Mesenchymal stem cell (in vitro differentiated cells and primary cell): Measurements from ENCODE around the gene HOMEZ.
A peak's percentile ranks its signal among the peaks of the same experiment; 100 is the strongest.

Source experiments
- DNase-seq: peaks from one replicate; pipeline ENCODE4 v3.0.0-alpha.2; 2013
- H2AFZ ChIP-seq: one replicate; pipeline ENCODE4 v1.6.1; 2013; ENCODE audit warnings: low read depth, mild to moderate bottlenecking, control low read depth, inconsistent platforms, low read length, moderate library complexity
- H2AK5ac ChIP-seq: 2 replicates; pipeline ENCODE4 v1.6.1; 2013; ENCODE audit warnings: low read length, moderate library complexity, mild to moderate bottlenecking, inconsistent platforms; ENCODE audit not compliant: severe bottlenecking
- H2BK120ac ChIP-seq: one replicate; pipeline ENCODE4 v1.6.1; 2013; ENCODE audit warnings: low read depth, mild to moderate bottlenecking, inconsistent platforms, low read length, moderate library complexity
- H2BK12ac ChIP-seq, 2 experiments: one replicate each; pipeline ENCODE4 v1.6.1; 2013; ENCODE audit warnings: inconsistent platforms in 2 of 2, low read length in 2 of 2, mild to moderate bottlenecking in 2 of 2, moderate library complexity in 2 of 2, control low read depth in 1 of 2
- H2BK15ac ChIP-seq: one replicate; pipeline ENCODE4 v1.6.1; 2013; ENCODE audit warnings: mild to moderate bottlenecking, low read depth, inconsistent platforms; ENCODE audit not compliant: poor library complexity, severe bottlenecking
- H2BK5ac ChIP-seq: 2 replicates; pipeline ENCODE4 v1.6.1; 2013; ENCODE audit warnings: low read depth, mild to moderate bottlenecking, low read length, control low read depth, inconsistent platforms; ENCODE audit not compliant: poor library complexity, severe bottlenecking
- H3K14ac ChIP-seq, 2 experiments: one replicate each; pipeline ENCODE4 v1.6.1; 2013; ENCODE audit warnings: inconsistent platforms in 2 of 2, low read length in 2 of 2, control low read depth in 1 of 2, mild to moderate bottlenecking in 1 of 2, moderate library complexity in 1 of 2
- H3K18ac ChIP-seq, 2 experiments: one replicate each; pipeline ENCODE4 v1.6.1; 2013; ENCODE audit warnings: inconsistent platforms in 2 of 2, low read length in 2 of 2, control low read depth in 1 of 2, low read depth in 1 of 2, mild to moderate bottlenecking in 1 of 2
- H3K23ac ChIP-seq, 2 experiments: one replicate each; pipeline ENCODE4 v1.6.1; 2013; ENCODE audit warnings: inconsistent platforms in 2 of 2, low read length in 2 of 2, mild to moderate bottlenecking in 2 of 2, moderate library complexity in 2 of 2, control low read depth in 1 of 2
- H3K27ac ChIP-seq: 2 replicates; pipeline ENCODE4 v1.5.1; 2013; ENCODE audit warnings: mild to moderate bottlenecking, moderate library complexity, low read length, control low read depth, inconsistent platforms; ENCODE audit not compliant: poor library complexity, severe bottlenecking
- H3K27me3 ChIP-seq, 2 experiments: 2 replicates each; pipeline versions ENCODE4 v1.6.1 to v1.7.0; 2013; ENCODE audit warnings: low read length in 2 of 2, mild to moderate bottlenecking in 2 of 2, moderate library complexity in 2 of 2, control low read depth in 1 of 2, inconsistent platforms in 1 of 2; ENCODE audit not compliant: control insufficient read depth in 1 of 2, insufficient read depth in 1 of 2
- H3K36me3 ChIP-seq, 2 experiments: 2 replicates each; pipeline versions ENCODE4 v1.6.1 to v1.7.0; 2013; ENCODE audit warnings: low read length in 2 of 2, control low read depth in 1 of 2, inconsistent platforms in 1 of 2, low read depth in 1 of 2, mild to moderate bottlenecking in 1 of 2; ENCODE audit not compliant: insufficient read depth in 2 of 2, control insufficient read depth in 1 of 2
- H3K4ac ChIP-seq, 2 experiments: one replicate each; pipeline ENCODE4 v1.6.1; 2013; ENCODE audit warnings: inconsistent platforms in 2 of 2, low read length in 2 of 2, mild to moderate bottlenecking in 2 of 2, moderate library complexity in 2 of 2, control low read depth in 1 of 2, low read depth in 1 of 2
- H3K4me1 ChIP-seq: 2 replicates; pipeline ENCODE4 v1.6.1; 2013; ENCODE audit warnings: low read depth, low read length, control low read depth; ENCODE audit not compliant: control insufficient read depth, insufficient read depth
- H3K4me2 ChIP-seq: 2 replicates; pipeline ENCODE4 v1.6.1; 2013; ENCODE audit warnings: low read length, mild to moderate bottlenecking, inconsistent platforms; ENCODE audit not compliant: poor library complexity, severe bottlenecking
- H3K4me3 ChIP-seq, 2 experiments: 2 replicates each; pipeline versions ENCODE4 v1.5.1 to v1.7.0; 2013; ENCODE audit warnings: low read length in 2 of 2, mild to moderate bottlenecking in 2 of 2, control low read depth in 1 of 2, low read depth in 1 of 2; ENCODE audit not compliant: insufficient read depth in 1 of 2
- H3K79me1 ChIP-seq: replicated peaks from 2 replicates; pipeline ENCODE4 v1.6.1; 2013; ENCODE audit warnings: mild to moderate bottlenecking, control low read depth, low read length, inconsistent platforms; ENCODE audit not compliant: poor library complexity, severe bottlenecking
- H3K9ac ChIP-seq: 2 replicates; pipeline ENCODE4 v1.7.0; 2013; ENCODE audit warnings: mild to moderate bottlenecking, low read length, moderate library complexity
- H3K9me3 ChIP-seq: 2 replicates; pipeline ENCODE4 v1.7.0; 2013; ENCODE audit warnings: mild to moderate bottlenecking, low read length; ENCODE audit not compliant: control insufficient read depth
- H4K8ac ChIP-seq: one replicate; pipeline ENCODE4 v1.6.1; 2013; ENCODE audit warnings: inconsistent platforms, mild to moderate bottlenecking, low read length, moderate library complexity
- H4K91ac ChIP-seq: one replicate; pipeline ENCODE4 v1.6.1; 2013; ENCODE audit warnings: mild to moderate bottlenecking, low read length, inconsistent platforms
- WGBS: methylation state at CpG from one replicate; pipeline ENCODE4 v1.1.7; 2013; ENCODE audit warnings: mixed read lengths; 5-methylcytosine and 5-hydroxymethylcytosine counted together

HOMEZ gene

DNA sequence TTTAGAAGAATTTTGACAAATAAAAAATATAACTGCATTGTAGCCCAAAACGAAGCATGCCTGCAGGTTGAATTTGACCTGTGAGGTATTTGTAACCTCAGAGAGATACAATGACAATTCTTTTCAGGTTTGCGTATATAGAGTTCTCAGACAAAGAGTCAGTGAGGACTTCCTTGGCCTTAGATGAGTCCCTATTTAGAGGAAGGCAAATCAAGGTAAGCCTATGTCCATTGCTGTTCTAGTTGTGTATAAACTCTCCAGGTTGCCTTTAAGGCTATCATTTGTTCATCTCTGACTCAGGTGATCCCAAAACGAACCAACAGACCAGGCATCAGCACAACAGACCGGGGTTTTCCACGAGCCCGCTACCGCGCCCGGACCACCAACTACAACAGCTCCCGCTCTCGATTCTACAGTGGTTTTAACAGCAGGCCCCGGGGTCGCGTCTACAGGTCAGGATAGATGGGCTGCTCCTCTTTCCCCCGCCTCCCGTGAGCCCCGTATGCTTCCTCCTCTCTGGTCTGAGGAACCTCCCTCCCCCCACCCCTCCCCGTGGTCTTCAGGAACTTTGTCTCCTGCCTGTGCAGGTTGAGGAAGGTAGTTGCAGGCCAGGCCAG is 38.0 kb upstream of the HOMEZ start:
- no peak overlapping the region for H3K4me3 ChIP-seq
- 95% methylated on average over 15 of the region's 18 CpGs for WGBS

DNA sequence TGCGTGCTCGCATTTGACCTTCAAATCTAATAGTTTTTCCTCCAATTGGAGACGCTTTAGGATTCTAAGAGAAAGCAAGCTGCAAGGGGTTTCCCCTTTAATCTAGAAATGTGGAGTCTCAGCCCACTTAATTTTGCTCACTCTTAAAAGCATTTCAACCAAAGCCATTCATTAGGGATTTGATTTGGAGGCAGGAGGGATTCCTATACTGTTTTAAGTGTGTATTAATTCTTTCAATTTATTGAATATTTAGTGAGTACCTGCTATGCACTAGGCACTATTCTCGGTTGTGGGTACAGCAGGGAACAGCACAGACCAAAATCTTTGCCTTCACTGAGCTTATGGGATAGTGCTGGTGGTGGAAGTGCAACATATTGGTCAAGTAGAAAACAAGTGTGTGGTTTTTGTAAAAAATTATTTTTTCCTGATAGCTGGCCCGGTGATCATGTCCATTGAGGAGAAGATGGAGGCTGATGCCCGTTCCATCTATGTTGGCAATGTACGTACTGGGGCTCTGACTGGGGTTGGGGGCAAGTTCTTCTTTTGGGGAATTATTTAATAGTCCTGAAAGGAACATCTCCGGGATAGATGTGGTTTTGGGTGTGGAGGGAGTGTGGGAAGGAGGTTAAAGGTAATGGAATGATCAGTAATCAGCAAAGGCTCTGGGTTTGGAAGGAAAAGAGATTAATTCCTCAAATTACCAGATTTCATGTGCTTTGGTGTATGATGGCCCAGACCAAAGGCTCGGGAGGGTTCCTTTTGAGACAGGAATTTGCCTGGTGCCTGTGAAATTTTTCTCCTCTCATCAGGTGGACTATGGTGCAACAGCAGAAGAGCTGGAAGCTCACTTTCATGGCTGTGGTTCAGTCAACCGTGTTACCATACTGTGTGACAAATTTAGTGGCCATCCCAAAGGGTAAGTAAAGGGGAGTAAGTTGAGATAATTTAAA is 36.9 kb upstream of the HOMEZ start:
- Histone ChIP-seq H3K27me3 (no peaks in the 10 kb centered on the region), H2BK120ac (no peak overlapping the region), H2AFZ (no peak overlapping the region), H2BK12ac (no peak overlapping the region), H3K4me2 (peak overlapping the region; percentile 71), H3K23ac (peak overlapping the region in 1 of 2 experiments; percentile 54), H3K9ac (peak overlapping the region; percentile 97), H4K91ac (no peak overlapping the region), H4K8ac (no peak overlapping the region), H3K36me3 (peaks cover 33 to 52% of the 10 kb centered on the region in 2 experiments), H2AK5ac (no peak overlapping the region), H3K4ac (no peak overlapping the region), H2BK15ac (no peak overlapping the region), H3K4me3 (peak overlapping the region; percentile 77 to 93), H3K9me3 (no peaks in the 10 kb centered on the region), H3K79me1 (peaks cover 11% of the 10 kb centered on the region), H3K14ac (no peak overlapping the region), H2BK5ac (no peak overlapping the region), H3K18ac (no peak overlapping the region), H3K4me1 (peaks cover 13% of the 10 kb centered on the region), H3K27ac (no peak overlapping the region)
- no peak for DNase-seq
- WGBS, result 59% methylated on average over 9 of the region's 10 CpGs

More for the DNA sequence above, 38.0 kb upstream of the HOMEZ start:
- no peak overlapping the region for H3K27ac ChIP-seq
- DNase-seq, result no peak
- no peaks in the 10 kb centered on the region for H3K9me3 ChIP-seq
- no peak overlapping the region for H3K18ac ChIP-seq
- no peak overlapping the region for H2AFZ ChIP-seq
- H4K8ac ChIP-seq, result no peak overlapping the region
- H3K36me3 ChIP-seq, result peaks cover 32 to 49% of the 10 kb centered on the region in 2 experiments
- H3K27me3 ChIP-seq, result no peaks in the 10 kb centered on the region
- H2BK15ac ChIP-seq, result no peak overlapping the region
- no peak overlapping the region for H2BK5ac ChIP-seq
- no peak overlapping the region for H3K23ac ChIP-seq
- peaks cover 13% of the 10 kb centered on the region for H3K4me1 ChIP-seq
- H3K4me2 ChIP-seq, result no peak overlapping the region
- no peak overlapping the region for H2AK5ac ChIP-seq
- no peak overlapping the region for H2BK120ac ChIP-seq
- H3K9ac ChIP-seq, result peak overlapping the region; percentile 97
- no peak overlapping the region for H3K4ac ChIP-seq
- no peak overlapping the region for H2BK12ac ChIP-seq
- no peak overlapping the region for H4K91ac ChIP-seq
- H3K14ac ChIP-seq, result no peak overlapping the region
- peaks cover 10% of the 10 kb centered on the region for H3K79me1 ChIP-seq

DNA sequence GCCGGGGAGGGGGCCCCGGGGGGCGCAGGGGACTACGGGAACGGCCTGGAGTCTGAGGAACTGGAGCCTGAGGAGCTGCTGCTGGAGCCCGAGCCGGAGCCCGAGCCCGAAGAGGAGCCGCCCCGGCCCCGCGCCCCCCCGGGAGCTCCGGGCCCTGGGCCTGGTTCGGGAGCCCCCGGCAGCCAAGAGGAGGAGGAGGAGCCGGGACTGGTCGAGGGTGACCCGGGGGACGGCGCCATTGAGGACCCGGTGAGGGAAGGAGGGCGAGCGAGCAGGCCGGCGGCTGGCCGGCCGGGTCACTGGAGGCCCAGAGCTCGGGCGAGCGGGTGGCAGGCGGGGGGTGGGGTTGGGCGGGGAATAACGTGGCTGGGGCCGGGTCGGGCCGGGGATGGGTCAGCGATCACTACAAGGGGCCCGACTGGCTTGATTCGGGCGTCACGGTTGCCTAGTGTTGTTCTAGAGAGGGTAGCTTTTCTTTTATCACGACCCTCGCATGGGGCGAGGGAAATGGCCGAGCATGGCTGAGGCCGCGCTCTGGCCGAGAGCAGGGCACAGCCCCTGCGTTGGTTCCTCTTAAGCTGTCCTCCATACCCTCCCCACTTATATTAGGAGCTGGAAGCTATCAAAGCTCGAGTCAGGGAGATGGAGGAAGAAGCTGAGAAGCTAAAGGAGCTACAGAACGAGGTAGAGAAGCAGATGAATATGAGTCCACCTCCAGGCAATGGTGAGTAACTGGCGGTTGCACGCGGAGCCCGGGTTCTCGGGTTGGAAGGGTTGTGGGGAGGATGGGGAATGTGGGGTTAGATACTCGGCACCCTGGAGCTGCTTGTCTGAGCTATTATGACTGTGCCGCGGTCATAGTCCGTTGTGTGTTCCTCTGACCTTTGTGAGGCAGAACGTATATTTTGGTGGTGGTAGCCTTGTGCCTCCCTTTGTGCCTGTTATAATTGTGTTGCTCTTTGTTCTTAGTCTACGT is 35.9 kb upstream of the HOMEZ start:
- peak overlapping the region; percentile 96 for H4K8ac ChIP-seq
- 0% methylated on average over 48 of the region's 64 CpGs for WGBS

More for the DNA sequence above, 35.9 kb upstream of the HOMEZ start:
- peak overlapping the region; percentile 89 for H2BK5ac ChIP-seq
- peak overlapping the region; percentile 79 for H3K27ac ChIP-seq
- H3K4me2 ChIP-seq, result peak overlapping the region; percentile 71
- peak overlapping the region; percentile 87 for H4K91ac ChIP-seq
- peak overlapping the region; percentile 77 to 93 for H3K4me3 ChIP-seq
- H2BK15ac ChIP-seq, result peak overlapping the region; percentile 95
- peak overlapping the region; percentile 75 to 95 for H3K4ac ChIP-seq
- H3K14ac ChIP-seq, result peak overlapping the region; percentile 48 to 50
- no peaks in the 10 kb centered on the region for H3K27me3 ChIP-seq
- peaks cover 13% of the 10 kb centered on the region for H3K4me1 ChIP-seq
- no peak overlapping the region for H2BK12ac ChIP-seq
- H3K18ac ChIP-seq, result peak overlapping the region; percentile 92 to 96
- H3K23ac ChIP-seq, result peak overlapping the region in 1 of 2 experiments; percentile 14
- H2AK5ac ChIP-seq, result peak overlapping the region; percentile 36
- peaks cover 12% of the 10 kb centered on the region for H3K79me1 ChIP-seq
- DNase-seq, result peak; percentile 64
- peak overlapping the region; percentile 88 for H2BK120ac ChIP-seq
- no peak overlapping the region for H2AFZ ChIP-seq
- H3K36me3 ChIP-seq, result peaks cover 36 to 62% of the 10 kb centered on the region in 2 experiments
- no peaks in the 10 kb centered on the region for H3K9me3 ChIP-seq
- peak overlapping the region; percentile 97 for H3K9ac ChIP-seq
